H1 (cell line): Measurements from ENCODE around the gene PSME4.

Experiments used
- TAF1 ChIP-seq: IDR thresholded peaks from 2 replicates; pipeline ENCODE4 v1.6.1; 2011; ENCODE audit warnings: mild to moderate bottlenecking, low read depth, low read length
- TF ChIP-seq, protein P1 (sequence below): IDR thresholded peaks from 2 replicates; pipeline ENCODE4 v1.6.1; 2012; ENCODE audit warnings: inconsistent platforms

GRCh38 chr2:53941749-53942148, 29.0 kb downstream of the PSME4 start:
- no peak for TF ChIP-seq TAF1
- TF ChIP-seq, protein P1, sequence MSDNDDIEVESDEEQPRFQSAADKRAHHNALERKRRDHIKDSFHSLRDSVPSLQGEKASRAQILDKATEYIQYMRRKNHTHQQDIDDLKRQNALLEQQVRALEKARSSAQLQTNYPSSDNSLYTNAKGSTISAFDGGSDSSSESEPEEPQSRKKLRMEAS = no peak
